CD4-positive, alpha-beta T cell treated with Interleukin-12 subunit alpha and Interleukin-12 subunit beta, for 1 hour (primary cell): Measurements from ENCODE around the gene BRAF.
"Not testable (repeated sequence)": the region's sequence is repeated elsewhere in the genome, so short reads cannot be mapped to it uniquely, and the experiment has no call there.

ENCODE experiments used
- DNase-seq: peaks from one replicate; pipeline ENCODE4 v3.0.0-alpha.2; 2020

BRAF gene

DNA sequence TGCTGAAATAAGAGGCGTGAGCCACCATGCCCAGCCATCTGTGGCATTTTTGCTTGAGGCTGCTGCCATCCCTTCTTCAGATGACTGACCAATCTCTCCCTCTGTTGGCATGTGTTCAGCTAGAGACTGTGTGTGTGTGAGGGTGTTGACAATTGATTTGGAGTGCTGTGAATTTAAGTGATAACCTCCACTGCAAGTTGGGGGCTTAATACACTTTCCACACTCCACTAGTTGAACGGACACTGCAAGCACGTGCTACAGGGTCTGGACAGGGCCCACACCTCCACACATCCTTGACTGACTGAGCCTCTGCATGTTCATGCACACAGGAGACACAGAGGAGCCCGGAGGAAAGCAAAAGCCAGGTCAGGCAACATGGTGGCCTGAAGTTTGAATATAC lies 51.3 kb downstream of the BRAF start:
- DNase-seq: no peak

DNA sequence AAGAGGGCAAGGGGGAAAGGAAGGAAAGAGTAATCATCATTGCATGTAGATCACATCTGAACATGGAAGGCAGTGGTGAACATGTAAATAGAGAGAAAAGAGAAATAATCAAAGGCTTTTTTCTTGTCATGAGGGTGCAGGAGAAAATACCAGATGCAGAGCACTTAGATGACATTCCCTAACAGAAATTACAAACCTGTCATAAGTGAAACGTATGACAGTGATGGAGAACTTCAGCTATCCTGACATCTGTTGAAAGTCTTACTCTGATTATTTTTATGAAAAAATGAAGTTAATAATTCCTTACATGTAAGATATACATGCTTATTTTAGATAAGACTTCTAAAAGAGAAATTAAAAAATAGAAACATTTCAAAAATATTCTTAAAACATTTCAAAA lies 54.7 kb downstream of the BRAF start:
- no peak for DNase-seq

DNA sequence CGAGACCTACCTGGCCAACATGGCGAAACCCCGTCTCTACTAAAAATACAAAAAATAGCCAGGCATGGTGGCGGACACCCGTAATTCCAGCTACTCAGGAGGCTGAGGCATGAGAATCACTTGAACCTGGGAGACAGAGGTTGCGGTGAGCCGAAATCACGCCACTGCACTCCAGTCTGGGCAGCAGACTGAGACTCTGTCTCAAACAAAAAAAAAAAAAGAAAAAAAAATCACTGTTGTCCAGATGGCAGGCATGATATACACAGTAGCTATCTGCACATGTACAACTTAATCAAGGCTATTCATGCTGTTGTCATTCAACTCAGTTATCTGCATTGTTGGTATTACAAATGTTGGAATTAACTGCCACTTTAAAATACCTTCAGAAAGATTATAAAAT lies 55.3 kb downstream of the BRAF start:
- no peak for DNase-seq

DNA sequence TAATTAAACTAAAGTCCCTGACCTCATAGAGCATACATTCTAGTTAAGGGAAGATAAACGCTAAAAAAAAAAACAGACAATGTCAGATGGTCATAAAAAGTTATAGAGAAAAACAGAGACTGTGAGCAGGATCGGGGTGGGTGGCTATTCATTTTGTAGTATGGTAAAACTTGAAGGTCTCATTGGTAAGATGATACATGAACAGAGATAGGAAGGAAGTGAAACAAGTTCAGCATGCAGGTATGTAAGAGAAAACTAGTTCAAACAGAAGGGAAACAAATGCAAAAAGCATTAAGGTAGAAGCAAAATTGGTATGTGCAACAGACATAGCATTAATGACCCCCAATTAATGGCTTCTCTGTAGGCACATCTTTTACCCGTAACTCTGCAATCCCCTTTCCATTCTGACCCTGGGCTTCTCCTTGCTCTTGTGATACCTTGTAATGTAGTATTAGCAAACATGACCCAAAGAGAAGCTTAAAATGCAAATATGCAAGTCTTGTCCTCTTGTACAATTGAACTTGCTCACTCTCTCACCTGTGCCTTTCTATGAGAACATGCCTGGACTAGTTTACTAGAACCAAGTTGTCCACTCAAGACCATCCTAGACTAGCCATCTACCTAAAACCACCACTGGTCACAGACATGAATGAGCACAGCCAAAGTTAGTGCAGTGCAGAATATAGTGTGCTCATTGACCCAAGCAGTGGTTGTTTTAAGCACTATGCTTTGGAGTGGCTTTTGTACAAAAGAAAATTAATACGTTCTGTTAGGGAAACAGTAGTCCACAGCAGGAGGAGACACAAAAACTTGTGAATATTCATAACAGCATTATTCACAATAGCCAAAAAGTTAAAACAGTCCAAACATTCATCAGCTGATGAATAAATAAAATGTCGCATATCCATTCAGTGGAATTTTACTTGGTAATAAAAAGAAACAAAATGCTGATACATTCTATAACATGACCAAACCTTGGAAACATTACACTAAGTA lies 57.0 kb downstream of the BRAF start:
- no peak for DNase-seq

DNA sequence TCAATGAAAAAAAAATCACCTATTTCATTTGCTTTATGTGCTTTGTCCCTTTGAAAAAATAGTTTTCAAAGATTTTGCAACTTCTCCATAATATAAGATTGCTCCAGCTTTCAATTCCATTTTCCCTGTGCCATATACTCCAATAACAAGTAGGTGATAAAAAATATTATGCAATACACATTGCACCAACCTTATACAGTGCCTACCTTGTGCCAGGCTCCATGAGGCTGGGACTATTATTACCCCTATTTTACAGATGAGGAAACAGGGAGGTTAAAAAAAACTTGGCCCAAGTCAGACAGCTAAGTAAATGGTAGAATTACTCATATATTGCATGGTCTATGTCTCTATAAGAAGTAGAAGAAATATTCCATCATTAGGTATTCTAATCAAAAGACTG lies 57.8 kb downstream of the BRAF start:
- DNase-seq: no peak

DNA sequence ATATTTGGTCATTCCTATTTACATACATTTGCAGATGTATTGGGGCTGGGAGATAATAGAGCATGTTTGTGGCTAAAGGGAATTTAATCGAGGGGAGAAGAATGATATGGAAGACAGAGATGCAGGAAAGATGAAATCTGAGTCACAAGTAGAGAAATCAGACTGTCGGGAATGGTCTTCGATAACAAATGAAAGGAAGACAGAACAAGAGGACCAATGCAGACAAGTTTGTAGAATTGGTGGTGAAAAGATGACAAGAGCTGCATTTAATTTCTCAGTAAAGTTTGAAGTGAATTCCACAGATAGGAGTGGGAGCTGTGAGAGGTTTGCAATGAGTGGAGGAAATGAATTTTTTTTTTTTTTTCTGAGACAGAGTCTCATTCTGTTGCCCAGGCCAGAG lies 60.0 kb downstream of the BRAF start:
- no peak for DNase-seq

- DNase-seq: no peak
Observed at GRCh38 chr7:140863867-140864266, 60.9 kb downstream of the BRAF start.

DNA sequence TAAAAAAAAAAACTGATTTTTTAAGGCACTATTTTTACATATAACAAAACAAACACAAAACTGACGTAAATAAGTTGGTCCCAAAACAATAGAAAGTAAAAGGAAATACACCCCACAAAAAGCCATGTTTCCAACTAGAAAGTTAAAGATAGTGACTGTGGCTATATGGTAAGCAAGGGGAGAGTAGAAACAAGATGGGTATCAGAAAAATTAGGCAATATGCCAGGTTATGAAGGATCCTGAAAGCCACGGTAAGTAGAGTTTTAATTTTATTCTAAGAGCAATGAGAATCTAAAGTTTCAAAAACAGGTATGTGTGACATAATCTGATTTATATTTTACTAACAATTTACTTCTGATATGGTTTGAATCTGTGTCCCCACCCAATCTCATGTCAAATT lies 61.5 kb downstream of the BRAF start:
- no peak for DNase-seq

DNA sequence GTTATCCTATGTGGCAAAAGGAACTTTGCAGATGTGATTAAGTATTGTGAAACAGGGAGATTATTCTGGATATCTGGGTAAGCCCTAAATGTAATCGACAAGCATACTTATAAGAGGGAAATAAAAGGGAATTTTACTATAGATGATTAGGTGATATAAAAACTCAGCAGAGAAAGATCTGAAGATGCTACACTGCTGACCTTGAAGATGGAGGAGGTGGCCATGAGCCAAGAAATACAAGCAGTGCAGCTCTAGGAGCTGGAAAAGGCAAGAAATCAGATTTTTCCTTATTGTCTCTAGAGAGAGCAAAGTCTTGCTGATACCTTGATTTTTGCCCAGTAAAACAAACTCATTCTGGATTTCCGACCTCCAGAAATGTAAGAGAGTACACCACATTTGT lies 67.7 kb downstream of the BRAF start:
- no peak for DNase-seq

DNA sequence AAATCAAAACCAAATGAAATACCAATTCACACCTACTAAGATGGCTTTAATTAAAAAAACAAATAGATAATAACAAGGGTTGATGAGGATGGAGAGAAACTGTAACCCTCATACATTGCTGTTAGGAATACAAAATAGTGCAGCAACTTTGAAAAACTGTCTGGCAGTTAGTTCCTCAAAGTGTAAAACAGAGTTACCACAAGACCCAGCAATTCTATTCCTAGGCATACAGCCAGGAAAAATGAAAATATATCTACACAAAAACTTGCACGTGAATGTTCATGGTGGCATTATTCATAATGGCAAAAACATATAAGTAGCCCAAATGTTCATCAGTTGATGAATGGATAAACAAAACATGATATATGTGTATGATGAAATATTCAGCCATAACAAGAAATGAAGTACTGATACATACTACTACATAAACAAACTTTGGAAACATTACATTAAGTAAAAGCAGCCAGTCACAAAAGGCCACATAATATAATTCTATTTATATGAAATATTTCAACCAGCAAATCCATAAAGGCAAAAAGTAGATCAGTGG lies 83.5 kb downstream of the BRAF start:
- no peak for DNase-seq

- no peak for DNase-seq
Observed at GRCh38 chr7:140831724-140832123, 93.0 kb downstream of the BRAF start.

DNA sequence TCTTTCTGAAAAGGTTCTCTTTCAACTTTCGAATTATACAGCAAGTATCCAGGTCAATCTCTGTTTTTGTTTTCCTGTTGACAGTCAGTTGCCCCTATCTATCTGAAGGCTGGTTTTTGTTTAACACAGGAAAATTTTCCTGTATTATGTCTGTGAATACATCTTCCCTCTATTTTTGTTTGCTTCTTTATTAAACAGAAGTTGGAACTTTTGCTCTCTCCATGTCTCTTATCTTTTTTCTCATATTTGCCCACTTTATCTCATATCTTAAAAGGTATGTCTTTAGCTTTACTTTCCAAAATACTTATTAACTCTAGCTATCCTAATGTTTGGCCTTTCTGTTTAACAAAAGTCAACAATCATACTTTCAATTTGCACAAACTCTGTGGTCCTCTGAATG lies 95.0 kb downstream of the BRAF start:
- DNase-seq: no peak

DNA sequence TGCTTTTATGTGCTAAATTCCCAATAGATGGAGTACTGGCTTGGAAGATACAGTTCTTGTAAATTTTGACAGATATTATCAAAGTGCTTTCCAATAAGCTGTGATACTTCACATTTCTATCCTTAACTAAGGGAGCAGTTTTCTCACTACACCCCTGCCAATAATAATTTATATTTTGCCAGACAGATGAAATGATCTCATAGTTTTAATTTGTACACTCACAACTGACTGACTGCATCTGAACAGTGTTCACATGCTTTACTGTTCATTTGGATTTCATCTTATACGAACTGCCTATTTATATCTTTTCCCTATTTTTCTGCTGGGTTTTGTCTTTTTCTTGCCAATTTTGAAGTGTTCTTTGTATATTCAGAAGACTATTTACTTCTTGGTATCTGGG lies 96.0 kb downstream of the BRAF start:
- DNase-seq: no peak

DNA sequence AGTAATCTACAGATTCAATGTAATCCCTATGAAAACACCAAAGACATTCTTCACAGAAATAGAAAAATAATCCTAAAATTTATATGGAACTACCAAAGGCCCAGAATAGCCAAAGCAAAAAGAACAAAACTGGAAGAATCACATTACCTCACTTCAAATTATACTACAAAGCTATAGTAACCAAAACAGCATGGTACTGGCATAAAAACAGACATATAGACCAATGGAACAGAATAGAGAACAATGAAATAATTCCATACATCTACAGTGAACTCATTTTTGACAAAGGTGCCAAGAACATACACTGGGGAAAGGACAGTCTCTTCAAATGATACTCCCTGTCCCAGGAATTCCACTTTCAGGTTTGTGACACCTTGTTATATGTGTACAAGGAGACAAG lies 107.3 kb downstream of the BRAF start:
- DNase-seq: not testable (repeated sequence)

DNA sequence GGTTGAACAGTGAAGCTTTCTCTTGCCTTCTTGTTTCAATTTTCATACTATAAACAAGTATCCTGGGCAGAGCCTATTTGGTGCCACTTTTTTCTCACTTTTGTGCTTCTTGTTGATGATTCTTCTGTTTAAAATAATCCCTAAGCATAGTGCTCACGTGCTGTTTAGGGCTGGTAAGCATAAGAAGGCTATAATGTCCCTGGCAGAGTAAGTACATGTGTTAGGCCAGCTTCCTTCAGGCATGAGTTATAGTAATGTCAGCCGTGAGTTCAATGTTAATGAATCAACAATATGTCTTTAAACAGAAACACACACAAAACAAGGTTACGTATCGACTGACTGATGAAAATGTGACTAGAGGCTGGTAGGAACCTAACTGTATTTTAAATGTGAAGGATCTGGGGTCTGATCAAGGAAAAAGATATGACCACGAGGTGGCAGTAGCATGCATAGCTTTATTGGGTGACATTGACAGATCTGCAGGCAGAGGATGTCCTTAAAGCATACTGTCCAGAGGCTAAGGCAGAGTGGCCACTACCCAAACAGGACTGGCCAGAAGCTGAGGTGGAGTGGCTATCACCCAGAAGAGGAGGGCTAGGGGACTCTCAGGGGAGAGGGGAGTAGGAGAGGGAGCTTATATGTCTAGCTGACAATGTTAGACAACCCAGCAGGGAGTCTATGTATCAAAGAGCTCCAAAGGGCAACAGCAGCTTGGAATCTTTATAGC lies 113.7 kb downstream of the BRAF start:
- peak; percentile 75 for DNase-seq

DNA sequence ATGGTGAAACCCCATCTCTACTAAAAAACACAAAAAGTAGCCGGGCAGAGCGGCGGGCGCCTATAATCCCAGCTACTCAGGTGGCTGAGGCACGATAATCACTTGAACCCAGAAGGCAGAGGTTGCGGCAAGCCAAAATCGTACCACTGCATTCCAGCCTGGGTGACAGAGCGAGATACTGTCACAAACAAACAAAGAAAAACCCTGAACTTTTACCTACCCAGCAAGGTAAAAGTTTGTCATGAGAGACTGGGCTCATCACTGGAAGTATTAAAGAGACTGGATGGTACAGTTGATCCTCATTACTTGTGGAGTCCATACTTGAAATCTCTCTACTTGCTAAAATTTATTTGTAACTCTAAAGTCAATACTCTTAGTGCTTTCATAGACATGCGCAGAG lies 114.3 kb downstream of the BRAF start:
- DNase-seq: no peak

DNA sequence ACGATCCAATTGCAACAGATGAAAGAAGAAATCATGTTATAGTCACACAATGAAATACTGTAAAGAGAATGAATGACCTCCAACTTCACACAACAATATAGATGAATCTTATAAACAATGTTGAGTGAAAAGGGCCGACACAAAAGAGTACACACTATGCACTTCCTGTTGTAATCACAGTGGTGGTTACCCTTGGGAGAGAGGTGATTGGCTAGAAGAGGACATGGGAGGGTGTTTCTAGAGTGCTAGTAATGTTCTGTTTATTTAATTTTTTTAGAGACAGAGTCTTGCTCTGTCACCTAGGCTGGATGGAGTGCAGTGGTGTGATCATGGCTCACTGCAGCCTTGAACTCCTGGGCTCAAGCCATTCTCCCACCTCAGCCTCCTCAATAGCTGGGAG lies 145.8 kb downstream of the BRAF start:
- no peak for DNase-seq

DNA sequence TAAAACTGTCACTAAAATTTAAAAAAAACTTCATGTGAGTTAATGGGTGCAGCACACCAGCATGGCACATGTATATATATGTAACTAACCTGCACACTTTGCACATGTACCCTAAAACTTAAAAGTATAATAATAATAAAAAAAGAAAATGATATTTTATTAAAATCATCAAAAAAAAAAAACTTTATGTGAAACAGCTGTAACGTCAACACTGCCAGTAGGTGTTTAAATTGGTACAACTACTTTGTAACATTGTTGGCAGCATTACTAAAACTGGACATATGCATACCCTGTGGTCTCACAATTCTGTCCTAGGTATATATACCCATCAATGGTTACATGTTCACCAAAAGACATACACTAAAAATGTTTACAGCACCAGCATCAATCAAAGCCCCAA lies 146.2 kb downstream of the BRAF start:
- DNase-seq: no peak

DNA sequence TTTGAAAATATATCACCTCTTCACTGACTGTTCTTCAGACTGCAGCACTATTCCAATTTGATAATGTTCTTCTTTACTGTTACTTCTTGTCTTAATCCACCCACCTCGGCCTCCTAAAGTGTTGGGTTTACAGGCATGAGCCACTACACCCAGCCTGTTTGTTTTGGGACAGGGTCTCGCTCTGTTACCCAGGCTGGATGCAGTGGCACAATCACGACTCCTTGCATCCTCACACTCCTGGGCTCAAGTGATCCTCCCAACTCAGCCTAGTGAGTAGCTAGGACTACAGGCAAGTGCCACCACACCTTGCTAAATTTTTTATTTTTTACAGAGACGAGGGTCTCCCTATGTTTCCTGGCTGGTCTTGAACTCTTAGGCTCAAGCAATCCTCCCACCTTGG lies 150.4 kb downstream of the BRAF start:
- no peak for DNase-seq

DNA sequence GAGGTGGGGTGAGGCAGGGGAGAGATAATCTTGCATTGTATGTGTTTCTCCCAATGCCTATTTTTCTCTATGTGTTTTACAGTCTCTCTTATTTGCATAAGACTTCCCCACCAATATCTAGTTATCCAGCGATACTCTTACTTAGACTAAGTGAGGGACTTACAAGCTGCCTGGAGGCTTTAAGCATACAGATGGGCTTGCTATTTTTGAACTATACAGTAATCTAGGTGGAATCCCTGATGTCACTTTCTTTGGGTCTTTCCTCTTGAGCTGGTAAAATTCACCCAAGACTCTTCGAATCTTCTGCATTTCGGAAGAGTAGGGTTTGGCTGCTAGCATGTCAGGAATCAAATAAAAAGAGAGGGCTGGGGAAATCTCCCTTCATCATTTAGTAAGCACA lies 151.6 kb downstream of the BRAF start:
- DNase-seq: no peak

DNA sequence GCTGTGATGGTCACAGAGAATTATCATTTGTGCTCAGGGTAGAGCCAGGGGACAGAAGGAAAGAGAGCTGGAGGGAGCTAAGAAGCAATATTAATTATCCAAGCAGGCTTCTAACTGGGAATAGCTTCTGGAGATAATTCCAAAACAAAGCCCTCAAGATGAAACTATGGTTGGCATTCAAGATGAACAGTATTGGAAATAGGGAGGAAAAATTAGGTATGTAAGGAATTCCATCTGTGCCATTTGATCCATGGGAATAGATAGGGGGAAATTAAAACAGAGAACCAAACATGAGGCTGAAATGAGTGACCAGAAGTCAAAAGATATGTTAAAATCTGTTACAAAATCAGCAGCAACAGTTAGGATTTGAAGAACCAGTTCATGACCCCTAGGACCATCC lies 152.9 kb downstream of the BRAF start:
- DNase-seq: no peak

DNA sequence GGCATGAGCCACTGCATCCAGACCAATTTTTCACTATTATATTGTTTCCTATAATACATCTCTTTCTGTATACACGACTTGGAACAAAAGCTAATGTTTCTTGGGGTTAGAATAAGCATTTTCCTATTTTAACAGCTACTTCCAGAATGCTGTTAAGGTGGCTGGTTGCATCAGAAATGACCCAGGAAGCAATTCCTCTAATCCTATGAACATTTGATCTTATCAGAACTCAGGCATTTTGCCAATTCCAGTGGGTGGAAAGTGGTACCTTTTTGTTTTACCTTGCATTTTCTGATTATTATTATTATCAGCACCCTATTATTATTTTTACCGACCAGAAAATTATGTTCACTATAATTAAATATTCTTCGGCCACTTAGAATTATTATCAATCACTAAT lies 154.9 kb downstream of the BRAF start:
- no peak for DNase-seq

DNA sequence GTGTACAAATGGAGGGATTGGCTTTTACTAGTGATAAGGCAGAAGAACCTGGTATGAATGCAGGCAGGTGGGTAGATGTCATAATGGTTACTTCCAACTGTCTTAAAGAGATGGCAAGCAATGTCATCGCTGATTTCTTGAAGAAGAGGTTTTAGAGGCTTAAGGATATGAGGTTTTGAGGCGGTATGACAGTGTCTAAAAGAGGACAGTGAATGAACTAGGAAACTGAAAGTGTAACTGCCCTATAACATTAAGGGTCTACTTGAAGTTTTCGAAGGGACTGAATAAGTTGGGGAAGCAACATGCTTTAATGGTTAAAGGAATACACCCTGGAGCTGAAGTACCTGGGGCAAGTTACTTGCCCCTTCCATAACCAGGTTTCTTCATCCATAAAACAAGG lies 157.3 kb downstream of the BRAF start:
- DNase-seq: no peak

GRCh38 chr7:140765441-140765840 lies 159.3 kb downstream of the BRAF start:
- not testable (repeated sequence) for DNase-seq
